WTC11 (cell line): ENCODE results near the gene OR2A5. TPM values are rescaled to one million over a fixed set of nuclear protein-coding genes. Genes with fewer than 3 reads are reported as not detected.

Experiments used
- ATAC-seq: fragments of 200-7000 bp; cut with Tn5 transposase; 2 replicates; pipeline ENCODE4 v1.10.0; 2021; ENCODE audit warnings: mild to moderate bottlenecking, moderate library complexity
- CTCF ChIA-PET: fragments of 300-600 bp; sonication (Branson Sonifier 250); formaldehyde crosslinking; loops from one replicate; lab custom pipeline; 2021; ENCODE audit warnings: antibody characterized with exemption; lab: Charles Lee
- POLR2A ChIA-PET: fragments of 350-600 bp; sonication (Branson Sonifier 250); formaldehyde crosslinking; loops from one replicate; lab custom pipeline; 2021; ENCODE audit warnings: antibody characterized with exemption; lab: Charles Lee
- DNase-seq: peaks from one replicate; pipeline ENCODE4 v3.0.0; 2021; ENCODE audit warnings: low spot score
- H3K27ac Mint-ChIP-seq: 2 replicates; pipeline ENCODE4 v1.8.0; 2021; ENCODE audit warnings: mixed read lengths
- H3K27me3 Mint-ChIP-seq: 2 replicates; pipeline ENCODE4 v1.8.0; 2021; ENCODE audit warnings: low read depth, mild to moderate bottlenecking, moderate library complexity, mixed read lengths
- H3K36me3 Mint-ChIP-seq: 2 replicates; pipeline ENCODE4 v1.8.0; 2021; ENCODE audit warnings: mixed read lengths
- H3K4me1 Mint-ChIP-seq: 2 replicates; pipeline ENCODE4 v1.8.0; 2022; ENCODE audit warnings: mixed read lengths
- H3K4me3 Mint-ChIP-seq: 2 replicates; pipeline ENCODE4 v1.8.0; 2021; ENCODE audit warnings: mild to moderate bottlenecking, moderate library complexity, mixed read lengths
- H3K9me3 Mint-ChIP-seq: 2 replicates; pipeline ENCODE4 v1.8.0; 2021; ENCODE audit warnings: mixed read lengths
- AFF4 ChIP-seq: sonication (generic); formaldehyde crosslinking; IDR thresholded peaks from 2 replicates; pipeline ENCODE4 v1.8.1; 2023; ENCODE audit warnings: mild to moderate bottlenecking, missing genetic modification reagents, borderline replicate concordance
- AR ChIP-seq: fragments of 250-450 bp; sonication (Bioruptor Pico); IDR thresholded peaks from 2 replicates; pipeline ENCODE4 v1.9.0; 2021; ENCODE audit warnings: mild to moderate bottlenecking
- ATF1 ChIP-seq: sonication (generic); formaldehyde crosslinking; IDR thresholded peaks from 2 replicates; pipeline ENCODE4 v1.8.1; 2023; ENCODE audit warnings: mild to moderate bottlenecking, moderate library complexity, missing genetic modification reagents
- ESRRA ChIP-seq: sonication (generic); formaldehyde crosslinking; IDR thresholded peaks from 2 replicates; pipeline ENCODE4 v1.8.1; 2022; ENCODE audit warnings: mild to moderate bottlenecking, missing genetic modification reagents, borderline replicate concordance
- FOXJ3 ChIP-seq: sonication (generic); formaldehyde crosslinking; IDR thresholded peaks from 2 replicates; pipeline ENCODE4 v1.9.0; 2021; ENCODE audit warnings: missing genetic modification reagents, mild to moderate bottlenecking, borderline replicate concordance
- HMGXB4 ChIP-seq: sonication (generic); formaldehyde crosslinking; IDR thresholded peaks from 2 replicates; pipeline ENCODE4 v1.8.1; 2023; ENCODE audit warnings: mild to moderate bottlenecking, moderate library complexity, missing genetic modification reagents
- IRF1 ChIP-seq: sonication (generic); formaldehyde crosslinking; IDR thresholded peaks from 2 replicates; pipeline ENCODE4 v1.8.0; 2023; ENCODE audit warnings: missing genetic modification reagents
- NR1H2 ChIP-seq: sonication (generic); formaldehyde crosslinking; IDR thresholded peaks from 2 replicates; pipeline ENCODE4 v1.9.0; 2021; ENCODE audit warnings: mild to moderate bottlenecking, moderate library complexity, missing genetic modification reagents
- PREB ChIP-seq: sonication (generic); formaldehyde crosslinking; IDR thresholded peaks from 2 replicates; pipeline ENCODE4 v1.8.1; 2022; ENCODE audit warnings: mild to moderate bottlenecking, missing genetic modification reagents, moderate library complexity, borderline replicate concordance
- TCF7 ChIP-seq: sonication (generic); formaldehyde crosslinking; IDR thresholded peaks from 2 replicates; pipeline ENCODE4 v1.8.0; 2022; ENCODE audit warnings: mild to moderate bottlenecking, low read depth, missing genetic modification reagents, moderate library complexity
- TP53 ChIP-seq: sonication (generic); formaldehyde crosslinking; IDR thresholded peaks from 2 replicates; pipeline ENCODE4 v1.8.1; 2023; ENCODE audit warnings: mild to moderate bottlenecking, missing genetic modification reagents
- ZNF121 ChIP-seq: sonication (generic); formaldehyde crosslinking; IDR thresholded peaks from 2 replicates; pipeline ENCODE4 v1.8.0; 2023; ENCODE audit warnings: missing genetic modification reagents
- ZNF138 ChIP-seq: sonication (generic); formaldehyde crosslinking; conservative IDR thresholded peaks from 2 replicates; pipeline ENCODE4 v1.8.1; 2022; ENCODE audit warnings: mild to moderate bottlenecking, moderate library complexity, missing genetic modification reagents
- ZNF317 ChIP-seq: sonication (generic); formaldehyde crosslinking; IDR thresholded peaks from 2 replicates; pipeline ENCODE4 v1.8.1; 2023; ENCODE audit warnings: low read depth, mild to moderate bottlenecking, moderate library complexity, missing genetic modification reagents, borderline replicate concordance
- ZNF396 ChIP-seq: fragments of 250-450 bp; sonication (Bioruptor Pico); IDR thresholded peaks from 2 replicates; pipeline ENCODE4 v1.8.0; 2021; ENCODE audit warnings: mild to moderate bottlenecking, moderate library complexity, borderline replicate concordance
- total RNA-seq: library from RNA; stranded (reverse); gene quantifications from 3 replicates; pipeline ENCODE4 v1.2.3, GENCODE V29; 2021

The OR2A5 gene
- total RNA-seq, 1 experiment from 2014 or later = not detected

- H3K9me3 Mint-ChIP-seq = peaks cover 6% of the 10 kb centered on the region
- ATAC-seq = no peak
- CTCF ChIA-PET = no interaction called here
Measured at GRCh38 chr7:144087230-144087629, 38.5 kb downstream of the OR2A5 start.

GRCh38 chr7:144090667-144091066 lies 41.9 kb downstream of the OR2A5 start:
- ChIA-PET POLR2A (no interaction called here), CTCF (no interaction called here)
- no peak overlapping the region for H3K4me3 Mint-ChIP-seq
- ATAC-seq (no peak), DNase-seq (no peak)
- no peaks in the 10 kb centered on the region for H3K36me3 Mint-ChIP-seq
- no peaks in the 10 kb centered on the region for H3K27me3 Mint-ChIP-seq
- no peak overlapping the region for H3K27ac Mint-ChIP-seq
- peaks cover 6% of the 10 kb centered on the region for H3K9me3 Mint-ChIP-seq
- H3K4me1 Mint-ChIP-seq = no peaks in the 10 kb centered on the region
- TF ChIP-seq ATF1 (CRISPR knock-in tag) (no peak), PREB (no peak), FOXJ3 (CRISPR knock-in tag) (no peak), NR1H2 (CRISPR knock-in tag) (no peak), TCF7 (CRISPR knock-in tag) (no peak), AR (CRISPR knock-in tag) (no peak), ESRRA (CRISPR knock-in tag) (no peak), ZNF396 (CRISPR knock-in tag) (no peak), AFF4 (no peak), HMGXB4 (CRISPR knock-in tag) (no peak), ZNF317 (no peak), ZNF138 (no peak)

More at GRCh38 chr7:144087230-144087629, 38.5 kb downstream of the OR2A5 start:
- Mint-ChIP-seq H3K4me3 (no peak overlapping the region), H3K36me3 (no peaks in the 10 kb centered on the region), H3K27ac (no peak overlapping the region), H3K4me1 (peaks cover 7% of the 10 kb centered on the region), H3K27me3 (no peaks in the 10 kb centered on the region)
- POLR2A ChIA-PET = no interaction called here
- no peak for DNase-seq
- no peak for TF ChIP-seq ZNF121 (CRISPR knock-in tag)
- TF ChIP-seq TP53 (CRISPR knock-in tag) = no peak
- TF ChIP-seq IRF1 = no peak
- TF ChIP-seq TCF7 (CRISPR knock-in tag) = no peak
